IMR-90 (cell line): ENCODE results near the gene FHL2. TPM values are rescaled to one million over a fixed set of nuclear protein-coding genes. Genes with fewer than 3 reads are reported as not detected.
A peak's percentile ranks its signal among the peaks of the same experiment; 100 is the strongest.

Experiments used
- ATAC-seq: fragments of 200-7000 bp; cut with Tn5 transposase; 2 replicates; pipeline ENCODE4 v1.9.1; 2020; ENCODE audit warnings: low read depth, mild to moderate bottlenecking, moderate library complexity
- BruUV-seq: library from RNA; stranded (reverse); fragments of 400-500 nt; replicated peaks from 2 replicates; lab custom pipeline; 2021; lab: Mats Ljungman, UMichigan
- CTCF ChIA-PET: fragments of 300-600 bp; formaldehyde crosslinking; extraction: SDS; loops from one replicate; lab custom pipeline; 2021; ENCODE audit warnings: antibody characterized with exemption; lab: Yijun Ruan, JAX
- POLR2A ChIA-PET: fragments of 300-600 bp; sonication (Branson Sonifier 250); formaldehyde crosslinking; loops from one replicate; lab custom pipeline; 2022; ENCODE audit warnings: antibody characterized with exemption; ENCODE audit not compliant: unreplicated experiment; lab: Charles Lee
- DNase-seq: peaks from one replicate; pipeline ENCODE4 v3.0.0; 2013
- H2AFZ ChIP-seq: replicated peaks from 2 replicates; pipeline ENCODE3; 2013; ENCODE audit warnings: low read length, mild to moderate bottlenecking; ENCODE audit not compliant: poor library complexity
- H2AK5ac ChIP-seq: 2 replicates; pipeline ENCODE4 v1.6.1; 2013; ENCODE audit warnings: low read depth, low read length, inconsistent platforms
- H2AK9ac ChIP-seq: replicated peaks from 2 replicates; pipeline ENCODE3; 2013; ENCODE audit warnings: mild to moderate bottlenecking, low read depth, low read length, moderate library complexity; ENCODE audit not compliant: poor library complexity
- H2BK120ac ChIP-seq: 2 replicates; pipeline ENCODE4 v1.6.1; 2013; ENCODE audit warnings: low read depth, low read length, inconsistent platforms
- H2BK15ac ChIP-seq: 3 replicates; pipeline ENCODE4 v1.6.1; 2013; ENCODE audit warnings: low read depth, low read length, inconsistent platforms
- H2BK20ac ChIP-seq: 2 replicates; pipeline ENCODE4 v1.6.1; 2013; ENCODE audit warnings: low read depth, mild to moderate bottlenecking, inconsistent platforms, low read length, moderate library complexity
- H2BK5ac ChIP-seq: 2 replicates; pipeline ENCODE4 v1.6.1; 2013; ENCODE audit warnings: mild to moderate bottlenecking, low read depth, low read length, inconsistent platforms; ENCODE audit not compliant: poor library complexity, severe bottlenecking
- H3K14ac ChIP-seq: replicated peaks from 2 replicates; pipeline ENCODE4 v1.6.1; 2013; ENCODE audit warnings: low read depth, low read length, inconsistent platforms
- H3K18ac ChIP-seq: 2 replicates; pipeline ENCODE4 v1.6.1; 2013; ENCODE audit warnings: low read depth, low read length, control low read depth
- H3K23ac ChIP-seq: 2 replicates; pipeline ENCODE4 v1.6.1; 2013; ENCODE audit warnings: low read depth, low read length, inconsistent platforms
- H3K27ac ChIP-seq: 2 replicates; pipeline ENCODE4 v1.5.1; 2013; ENCODE audit warnings: mild to moderate bottlenecking, control low read depth, low read length; ENCODE audit not compliant: insufficient read depth
- H3K27me3 ChIP-seq: 2 replicates; pipeline ENCODE4 v1.6.1; 2013; ENCODE audit warnings: low read length; ENCODE audit not compliant: control insufficient read depth, insufficient read depth
- H3K36me3 ChIP-seq: 2 replicates; pipeline ENCODE4 v1.6.1; 2013; ENCODE audit warnings: low read length, mixed read lengths; ENCODE audit not compliant: control insufficient read depth, insufficient read depth
- H3K4ac ChIP-seq: 2 replicates; pipeline ENCODE4 v1.6.1; 2013; ENCODE audit warnings: low read depth, low read length, inconsistent platforms
- H3K4me1 ChIP-seq: 2 replicates; pipeline ENCODE4 v1.6.1; 2013; ENCODE audit warnings: low read length, mixed read lengths; ENCODE audit not compliant: control insufficient read depth, insufficient read depth
- H3K4me2 ChIP-seq: 2 replicates; pipeline ENCODE4 v1.6.1; 2013; ENCODE audit warnings: low read depth, mild to moderate bottlenecking, control low read depth, low read length, moderate library complexity
- H3K4me3 ChIP-seq: 2 replicates; pipeline ENCODE4 v1.5.1; 2013; ENCODE audit warnings: low read depth, mild to moderate bottlenecking, control low read depth, low read length, moderate library complexity; ENCODE audit not compliant: insufficient read depth
- H3K56ac ChIP-seq: 2 replicates; pipeline ENCODE4 v1.6.1; 2013; ENCODE audit warnings: low read length, inconsistent platforms; ENCODE audit not compliant: insufficient read depth; ENCODE audit errors: extremely low read depth
- H3K79me1 ChIP-seq, 2 experiments: 2 replicates each; pipeline ENCODE4 v1.6.1; 2013; ENCODE audit warnings: low read length in 2 of 2, inconsistent platforms in 1 of 2, low read depth in 1 of 2
- H3K9ac ChIP-seq: 2 replicates; pipeline ENCODE4 v1.6.1; 2013; ENCODE audit warnings: low read depth, low read length, control low read depth
- H3K9me1 ChIP-seq: 2 replicates; pipeline ENCODE4 v1.6.1; 2013; ENCODE audit warnings: low read length, inconsistent platforms; ENCODE audit not compliant: insufficient read depth
- H3K9me3 ChIP-seq: 2 replicates; pipeline ENCODE4 v1.6.1; 2013; ENCODE audit warnings: low read length; ENCODE audit not compliant: control insufficient read depth, insufficient read depth
- H4K20me1 ChIP-seq: 2 replicates; pipeline ENCODE4 v1.6.1; 2013; ENCODE audit warnings: low read length, inconsistent platforms; ENCODE audit not compliant: insufficient read depth
- H4K5ac ChIP-seq: 2 replicates; pipeline ENCODE4 v1.6.1; 2013; ENCODE audit warnings: mild to moderate bottlenecking, low read depth, low read length, control low read depth
- H4K8ac ChIP-seq, 2 experiments: 2 replicates each; pipeline ENCODE4 v1.6.1; 2013; ENCODE audit warnings: low read depth in 2 of 2, low read length in 2 of 2, control low read depth in 1 of 2, inconsistent platforms in 1 of 2
- H4K91ac ChIP-seq: 2 replicates; pipeline ENCODE4 v1.6.1; 2013; ENCODE audit warnings: low read depth, low read length, inconsistent platforms; ENCODE audit not compliant: insufficient read depth
- BHLHE40 ChIP-seq: fragments of 150-350 bp; IDR thresholded peaks from 2 replicates; pipeline ENCODE4 v1.6.1; 2016; ENCODE audit warnings: mild to moderate bottlenecking, low read depth, low read length
- CEBPB ChIP-seq: IDR thresholded peaks from 2 replicates; pipeline ENCODE4 v1.6.1; 2012; ENCODE audit warnings: low read depth, low read length, improper control_type of control experiment
- CHD1 ChIP-seq: IDR thresholded peaks from 2 replicates; pipeline ENCODE4 v1.6.1; 2012; ENCODE audit warnings: low read depth, low read length, improper control_type of control experiment
- FOS ChIP-seq: fragments of 150-350 bp; IDR thresholded peaks from 2 replicates; pipeline ENCODE4 v1.6.1; 2016; ENCODE audit warnings: low read depth, low read length
- MAFK ChIP-seq: IDR thresholded peaks from 2 replicates; pipeline ENCODE4 v1.6.1; 2012; ENCODE audit warnings: low read depth, low read length, improper control_type of control experiment
- MAZ ChIP-seq: IDR thresholded peaks from 2 replicates; pipeline ENCODE4 v1.6.1; 2012; ENCODE audit warnings: low read depth, mild to moderate bottlenecking, low read length, improper control_type of control experiment, moderate library complexity, borderline replicate concordance
- MXI1 ChIP-seq: IDR thresholded peaks from 2 replicates; pipeline ENCODE4 v1.6.1; 2012; ENCODE audit warnings: low read depth, mild to moderate bottlenecking, low read length, moderate library complexity, borderline replicate concordance
- NFE2L2 ChIP-seq: fragments of 150-350 bp; IDR thresholded peaks from 2 replicates; pipeline ENCODE4 v1.6.1; 2016; ENCODE audit warnings: low read depth, mild to moderate bottlenecking, low read length
- POLR2A ChIP-seq: IDR thresholded peaks from 2 replicates; pipeline ENCODE4 v1.6.1; 2012; ENCODE audit warnings: mild to moderate bottlenecking, low read depth, low read length
- RAD21 ChIP-seq: IDR thresholded peaks from 2 replicates; pipeline ENCODE4 v1.6.1; 2012; ENCODE audit warnings: low read length, improper control_type of control experiment
- RCOR1 ChIP-seq: IDR thresholded peaks from 2 replicates; pipeline ENCODE4 v1.6.1; 2012; ENCODE audit warnings: mild to moderate bottlenecking, low read length, improper control_type of control experiment; ENCODE audit not compliant: insufficient replicate concordance
- RFX5 ChIP-seq: IDR thresholded peaks from 2 replicates; pipeline ENCODE4 v1.8.0; 2012; ENCODE audit warnings: low read depth, mild to moderate bottlenecking, low read length, moderate library complexity
- SMC3 ChIP-seq: fragments of 150-350 bp; IDR thresholded peaks from 2 replicates; pipeline ENCODE4 v1.6.1; 2016; ENCODE audit warnings: low read depth, mild to moderate bottlenecking, antibody characterized with exemption, low read length, moderate library complexity
- WGBS, 2 experiments: methylation state at CpG; one replicate each; pipeline versions ENCODE4 v1.1.5 to v1.1.7; 2013; ENCODE audit warnings: missing lambda C conversion rate in 2 of 2; ENCODE audit not compliant: insufficient read length in 1 of 2; ENCODE audit errors: extremely low coverage in 2 of 2; 5-methylcytosine and 5-hydroxymethylcytosine counted together
- dilution Hi-C: fragments of 300-500 bp; cut with HindIII; formaldehyde crosslinking; loops from one replicate; pipeline ENCODE4 v1.14.3; 2018; ENCODE audit warnings: low sequenced_read_pairs; ENCODE audit not compliant: unreplicated experiment
- in situ Hi-C: fragments of 300-500 bp; cut with MboI; formaldehyde crosslinking; loops from 3 replicates; pipeline ENCODE4 v1.14.3; 2019; ENCODE audit warnings: low sequenced_read_pairs, inconsistent platforms, mixed read lengths
- intact Hi-C: fragments of 100-400 bp; cut with micrococcal nuclease; formaldehyde crosslinking; loops from 2 replicates; pipeline ENCODE4 v1.10.0; 2022
- polyA plus RNA-seq, 3 experiments: library from polyadenylated mRNA; depleted of rRNA; stranded (reverse); fragments of >200 nt; gene quantifications; 2 replicates each; pipeline ENCODE4 v1.2.3, GENCODE V29; 2012; ENCODE audit warnings: low replicate concordance in 1 of 3
- total RNA-seq: library from RNA; depleted of rRNA; stranded (reverse); fragments of >200 nt; gene quantifications from 2 replicates; pipeline ENCODE4 v1.2.3, GENCODE V29; 2012
- TF ChIP-seq, protein P1 (sequence below): fragments of 150-350 bp; IDR thresholded peaks from 2 replicates; pipeline ENCODE4 v1.6.1; 2016; ENCODE audit warnings: low read depth, mild to moderate bottlenecking, low read length, moderate library complexity, borderline replicate concordance
- TF ChIP-seq, protein P2 (sequence below): fragments of 150-350 bp; IDR thresholded peaks from 2 replicates; pipeline ENCODE4 v1.6.1; 2017; ENCODE audit warnings: mild to moderate bottlenecking, antibody characterized with exemption, low read length, low read depth
- TF ChIP-seq, protein P3 (sequence below): conservative IDR thresholded peaks from 2 replicates; pipeline ENCODE4 v1.5.1; 2012; ENCODE audit warnings: mild to moderate bottlenecking, low read depth, low read length, improper control_type of control experiment

Gene FHL2
- total and polyA plus RNA-seq, 2 of the 4 experiments (the other 2 are of a cell fraction): 464 to 550 TPM

GRCh38 chr2:105427485-105427884 is 28.6 kb upstream of the FHL2 start:
- H3K23ac ChIP-seq: no peak overlapping the region
- H3K36me3 ChIP-seq: no peaks in the 10 kb centered on the region
- no TSS peak for BruUV-seq
- in situ Hi-C loops (no loop called here), dilution Hi-C loops (no loop called here), intact Hi-C loops (no loop called here)
- H4K5ac ChIP-seq: no peak overlapping the region
- ChIA-PET POLR2A (no interaction called here), CTCF (no interaction called here)
- H3K9me3 ChIP-seq: peaks cover 5% of the 10 kb centered on the region
- H4K91ac ChIP-seq: no peak overlapping the region
- H4K8ac ChIP-seq: no peak overlapping the region
- peaks cover 26% of the 10 kb centered on the region for H3K27me3 ChIP-seq
- no peak overlapping the region for H3K9ac ChIP-seq
- H2AK9ac ChIP-seq: no peak overlapping the region
- H3K4me2 ChIP-seq: no peak overlapping the region
- no peak overlapping the region for H3K56ac ChIP-seq
- TF ChIP-seq SMC3 (no peak), RAD21 (no peak), CEBPB (no peak), BHLHE40 (no peak), RCOR1 (no peak), RFX5 (no peak), MAFK (no peak), NFE2L2 (no peak), POLR2A (no peak), CHD1 (no peak), MAZ (no peak), FOS (no peak), MXI1 (no peak)
- TF ChIP-seq, protein P1, sequence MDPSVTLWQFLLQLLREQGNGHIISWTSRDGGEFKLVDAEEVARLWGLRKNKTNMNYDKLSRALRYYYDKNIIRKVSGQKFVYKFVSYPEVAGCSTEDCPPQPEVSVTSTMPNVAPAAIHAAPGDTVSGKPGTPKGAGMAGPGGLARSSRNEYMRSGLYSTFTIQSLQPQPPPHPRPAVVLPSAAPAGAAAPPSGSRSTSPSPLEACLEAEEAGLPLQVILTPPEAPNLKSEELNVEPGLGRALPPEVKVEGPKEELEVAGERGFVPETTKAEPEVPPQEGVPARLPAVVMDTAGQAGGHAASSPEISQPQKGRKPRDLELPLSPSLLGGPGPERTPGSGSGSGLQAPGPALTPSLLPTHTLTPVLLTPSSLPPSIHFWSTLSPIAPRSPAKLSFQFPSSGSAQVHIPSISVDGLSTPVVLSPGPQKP: no peak
- TF ChIP-seq, protein P2, sequence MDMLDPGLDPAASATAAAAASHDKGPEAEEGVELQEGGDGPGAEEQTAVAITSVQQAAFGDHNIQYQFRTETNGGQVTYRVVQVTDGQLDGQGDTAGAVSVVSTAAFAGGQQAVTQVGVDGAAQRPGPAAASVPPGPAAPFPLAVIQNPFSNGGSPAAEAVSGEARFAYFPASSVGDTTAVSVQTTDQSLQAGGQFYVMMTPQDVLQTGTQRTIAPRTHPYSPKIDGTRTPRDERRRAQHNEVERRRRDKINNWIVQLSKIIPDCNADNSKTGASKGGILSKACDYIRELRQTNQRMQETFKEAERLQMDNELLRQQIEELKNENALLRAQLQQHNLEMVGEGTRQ: no peak
- TF ChIP-seq, protein P3, sequence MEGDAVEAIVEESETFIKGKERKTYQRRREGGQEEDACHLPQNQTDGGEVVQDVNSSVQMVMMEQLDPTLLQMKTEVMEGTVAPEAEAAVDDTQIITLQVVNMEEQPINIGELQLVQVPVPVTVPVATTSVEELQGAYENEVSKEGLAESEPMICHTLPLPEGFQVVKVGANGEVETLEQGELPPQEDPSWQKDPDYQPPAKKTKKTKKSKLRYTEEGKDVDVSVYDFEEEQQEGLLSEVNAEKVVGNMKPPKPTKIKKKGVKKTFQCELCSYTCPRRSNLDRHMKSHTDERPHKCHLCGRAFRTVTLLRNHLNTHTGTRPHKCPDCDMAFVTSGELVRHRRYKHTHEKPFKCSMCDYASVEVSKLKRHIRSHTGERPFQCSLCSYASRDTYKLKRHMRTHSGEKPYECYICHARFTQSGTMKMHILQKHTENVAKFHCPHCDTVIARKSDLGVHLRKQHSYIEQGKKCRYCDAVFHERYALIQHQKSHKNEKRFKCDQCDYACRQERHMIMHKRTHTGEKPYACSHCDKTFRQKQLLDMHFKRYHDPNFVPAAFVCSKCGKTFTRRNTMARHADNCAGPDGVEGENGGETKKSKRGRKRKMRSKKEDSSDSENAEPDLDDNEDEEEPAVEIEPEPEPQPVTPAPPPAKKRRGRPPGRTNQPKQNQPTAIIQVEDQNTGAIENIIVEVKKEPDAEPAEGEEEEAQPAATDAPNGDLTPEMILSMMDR: no peak
- no peak overlapping the region for H3K4ac ChIP-seq
- peaks cover 8% of the 10 kb centered on the region; the same call in 1 of the 2 replicates for H3K4me1 ChIP-seq
- no peak overlapping the region for H2BK120ac ChIP-seq
- no peaks in the 10 kb centered on the region for H3K9me1 ChIP-seq
- no peak overlapping the region for H3K18ac ChIP-seq
- no peak overlapping the region for H2AFZ ChIP-seq
- H2BK20ac ChIP-seq: no peak overlapping the region
- H4K20me1 ChIP-seq: no peaks in the 10 kb centered on the region
- no peak overlapping the region for H2BK5ac ChIP-seq
- ATAC-seq (0 out of 2 replicates have a peak, but pooled peaks have one; percentile 16), DNase-seq (no peak)
- no peak overlapping the region for H2BK15ac ChIP-seq
- no peaks in the 10 kb centered on the region for H3K79me1 ChIP-seq
- H3K4me3 ChIP-seq: no peak overlapping the region
- no CpG with 5 or more reads among the region's 4 CpGs for whole genome bisulfite sequencing, 2 experiments
- H3K27ac ChIP-seq: no peak overlapping the region
- H2AK5ac ChIP-seq: no peak overlapping the region
- no peak overlapping the region for H3K14ac ChIP-seq
